CD4-positive, alpha-beta T cell (primary cell): Measurements from ENCODE around the gene ZBTB7A. TPM values are rescaled to one million over a fixed set of nuclear protein-coding genes. Genes with fewer than 3 reads are reported as not detected.

Experiments
- ATAC-seq: fragments of 200-7000 bp; cut with Tn5 transposase; one replicate; pipeline ENCODE4 v1.10.0; 2022; ENCODE audit warnings: mild to moderate bottlenecking; ENCODE audit not compliant: poor library complexity
- CTCF ChIA-PET: fragments of 350-600 bp; sonication (Branson Sonifier 250); formaldehyde crosslinking; loops from one replicate; lab custom pipeline; 2021; ENCODE audit warnings: antibody characterized with exemption, inconsistent platforms; lab: Charles Lee
- POLR2A ChIA-PET: fragments of 350-600 bp; sonication (Branson Sonifier 250); formaldehyde crosslinking; loops from one replicate; lab custom pipeline; 2021; ENCODE audit warnings: antibody characterized with exemption, inconsistent platforms; lab: Charles Lee
- DNase-seq, 14 experiments: peaks; one replicate each; pipeline ENCODE4 v3.0.0-alpha.2; 2013 to 2020; ENCODE audit warnings: mixed read lengths in 2 of 14
- H3K27ac ChIP-seq, 2 donors: one replicate each; pipeline versions ENCODE4 v1.5.1 to v1.7.0; 2013; ENCODE audit warnings: low read length in 2 of 2, low read depth in 1 of 2, mild to moderate bottlenecking in 1 of 2
- H3K27me3 ChIP-seq, 2 experiments: 1 replicate in 1 of 2; 2 replicates in 1 of 2; pipeline versions ENCODE4 v1.6.1 to v1.7.0; 2013; ENCODE audit warnings: low read length in 2 of 2, control low read depth in 1 of 2, mild to moderate bottlenecking in 1 of 2, moderate library complexity in 1 of 2; ENCODE audit not compliant: insufficient read depth in 2 of 2, control insufficient read depth in 1 of 2
- H3K36me3 ChIP-seq: one replicate; pipeline ENCODE4 v1.6.1; 2013; ENCODE audit warnings: low read length, control low read depth; ENCODE audit not compliant: insufficient read depth
- H3K4me1 ChIP-seq: one replicate; pipeline ENCODE4 v1.6.1; 2013; ENCODE audit warnings: low read length, control low read depth; ENCODE audit not compliant: insufficient read depth
- H3K4me3 ChIP-seq: one replicate; pipeline ENCODE4 v1.5.1; 2013; ENCODE audit warnings: mild to moderate bottlenecking, low read length, moderate library complexity
- H3K9me3 ChIP-seq, 2 experiments: 1 replicate in 1 of 2; 2 replicates in 1 of 2; pipeline versions ENCODE4 v1.6.1 to v1.7.0; 2013; ENCODE audit warnings: low read length in 2 of 2, mild to moderate bottlenecking in 2 of 2, control low read depth in 1 of 2, moderate library complexity in 1 of 2; ENCODE audit not compliant: control insufficient read depth in 1 of 2, insufficient read depth in 1 of 2
- H3K27ac Mint-ChIP-seq: one replicate; pipeline ENCODE4 v1.8.0; 2020; ENCODE audit warnings: mixed read lengths
- H3K27me3 Mint-ChIP-seq: one replicate; pipeline ENCODE4 v1.8.0; 2021; ENCODE audit warnings: mixed read lengths
- H3K36me3 Mint-ChIP-seq: one replicate; pipeline ENCODE4 v1.8.0; 2021; ENCODE audit warnings: low read depth, mixed read lengths
- H3K4me1 Mint-ChIP-seq: one replicate; pipeline ENCODE4 v1.8.0; 2021; ENCODE audit warnings: low read depth, mixed read lengths
- H3K4me3 Mint-ChIP-seq: one replicate; pipeline ENCODE4 v1.8.0; 2020; ENCODE audit warnings: mild to moderate bottlenecking, mixed read lengths
- H3K9me3 Mint-ChIP-seq: one replicate; pipeline ENCODE4 v1.8.0; 2020; ENCODE audit warnings: mixed read lengths
- CTCF ChIP-seq: fragments of 200-600 bp; IDR thresholded peaks from one replicate; pipeline ENCODE4 v1.8.0; 2022; ENCODE audit warnings: antibody characterized with exemption, mild to moderate bottlenecking
- intact Hi-C, 2 experiments: fragments of 100-400 bp; cut with DNase I in 1 of 2; cut with micrococcal nuclease in 1 of 2; formaldehyde crosslinking; loops; one replicate each; pipeline versions ENCODE4 v1.15.1 to v1.9.0; 2023 to 2025; cut with DNase I, micrococcal nuclease
- polyA plus RNA-seq, 2 donors: library from polyadenylated mRNA; unstranded; fragments of 120-200 nt; gene quantifications; one replicate each; pipeline ENCODE4 v1.2.1, GENCODE V29; 2013
- total RNA-seq, 174 experiments: library from RNA in 2 of 174; stranded (reverse) in 2 of 174; gene quantifications; one replicate each; pipeline ENCODE4 v1.2.3 and lab custom pipeline; 2021 to 2026

The ZBTB7A gene
- total RNA-seq (10 to 100 TPM; 44.2 to 47.2 TPM), total RNA-seq (lab: John Stamatoyannopoulos, UW) (20.5 to 143 (median 47.8) reads per million in 172 experiments)
- polyA plus RNA-seq (2013, experiment 1 of 2): 25.7 TPM
- polyA plus RNA-seq (2013, experiment 2 of 2): 20.8 TPM

GRCh38 chr19:4066682-4067395 is at the start of gene ZBTB7A:
Gene ZBTB7A (minus strand): TSS chr19:4066899. CDS start chr19:4055232, 11,667 bp downstream.
- DNase-seq: peak; percentile 63 to 90 (median 80)

GRCh38 chr19:4115818-4116385 is 49.2 kb upstream of the ZBTB7A start:
- H3K27me3 ChIP-seq: no peaks in the 10 kb centered on the region
- ChIA-PET CTCF (interaction anchor here (1.6 to 3.2 kb wide), 2 partner anchors 11 to 24 kb away, joined by 9 to 17 read pairs; no protein-coding TSS in a partner anchor), POLR2A (interaction anchor here (1.4 to 3.2 kb wide), 3 partner anchors 11 to 129 kb away, joined by 4 to 17 read pairs (median 10); partner anchors contain the start of gene ZBTB7A)
- intact Hi-C loops: loop anchor here (2.0 kb wide), 2 partner anchors 47 to 109 kb away; partner anchors contain the start of gene PIAS4 (in 1 of the 2)
- H3K4me1 ChIP-seq: peaks cover 45% of the 10 kb centered on the region
- no peaks in the 10 kb centered on the region for H3K9me3 ChIP-seq
- no peak overlapping the region for H3K4me3 Mint-ChIP-seq
- no peaks in the 10 kb centered on the region for H3K27me3 Mint-ChIP-seq
- peaks cover 25% of the 10 kb centered on the region for H3K4me1 Mint-ChIP-seq
- H3K36me3 ChIP-seq: peaks cover 55% of the 10 kb centered on the region
- H3K27ac ChIP-seq: peak overlapping the region; percentile 55 to 58
- H3K4me3 ChIP-seq: no peak overlapping the region
- DNase-seq (no peak), ATAC-seq (no peak)
- no peak for TF ChIP-seq CTCF
- H3K27ac Mint-ChIP-seq: peak overlapping the region; percentile 87
- H3K36me3 Mint-ChIP-seq: peaks cover 42% of the 10 kb centered on the region
- no peaks in the 10 kb centered on the region for H3K9me3 Mint-ChIP-seq

More at GRCh38 chr19:4066682-4067395, at the start of gene ZBTB7A:
- peaks cover 9% of the 10 kb centered on the region for H3K36me3 Mint-ChIP-seq
- peaks cover 33% of the 10 kb centered on the region for H3K4me1 Mint-ChIP-seq
- intact Hi-C loops: loop anchor here (1.0 to 5.0 kb wide), 5 partner anchors 38 to 115 kb away; partner anchors contain the start of genes PIAS4 (in 2 of the 2), ANKRD24 (in 1 of the 2) and SIRT6 (in 1 of the 2)
- H3K9me3 Mint-ChIP-seq: no peaks in the 10 kb centered on the region
- no peaks in the 10 kb centered on the region for H3K27me3 ChIP-seq
- H3K4me1 ChIP-seq: peaks cover 55% of the 10 kb centered on the region
- peak; percentile 42 for ATAC-seq
- peak within 1 kb of the TSS; percentile 98 for H3K27ac Mint-ChIP-seq
- H3K4me3 ChIP-seq: peak within 1 kb of the TSS; percentile 89
- H3K9me3 ChIP-seq: no peaks in the 10 kb centered on the region
- H3K36me3 ChIP-seq: peaks cover 21% of the 10 kb centered on the region
- peak within 1 kb of the TSS; percentile 96 for H3K4me3 Mint-ChIP-seq
- peak within 1 kb of the TSS; percentile 69 to 91 for H3K27ac ChIP-seq
- TF ChIP-seq CTCF: no peak
- no peaks in the 10 kb centered on the region for H3K27me3 Mint-ChIP-seq
- ChIA-PET POLR2A (interaction anchor here (0.6 to 5.5 kb wide), 17 partner anchors 9 to 304 kb away, joined by 3 to 70 read pairs (median 5); partner anchors contain the start of genes EEF2, MRPL54 and PIAS4), CTCF (interaction anchor here (1.1 kb wide), 2 partner anchors 73 to 79 kb away, joined by 3 read pairs; no protein-coding TSS in a partner anchor)
